HG03196 (cell line): ENCODE results near the gene CALY.

Experiments used
- ATAC-seq: cut with Tn5 transposase; IDR thresholded peaks from one replicate; pipeline ENCODE4 v1.9.1; 2021; ENCODE audit not compliant: unreplicated experiment

Gene CALY

GRCh38 chr10:133313192-133313591, 23.5 kb downstream of the CALY start:
- no peak for ATAC-seq

GRCh38 chr10:133312769-133313145, 23.9 kb downstream of the CALY start:
- no peak for ATAC-seq

- no peak for ATAC-seq
These were observed 24.5 kb downstream of the CALY start for GRCh38 chr10:133312016-133312768.

GRCh38 chr10:133311570-133311969, 25.1 kb downstream of the CALY start:
- ATAC-seq, result no peak

GRCh38 chr10:133310789-133311188, 25.9 kb downstream of the CALY start:
- no peak for ATAC-seq

GRCh38 chr10:133310399-133310755, 26.3 kb downstream of the CALY start:
- no peak for ATAC-seq

GRCh38 chr10:133309720-133310398, 26.8 kb downstream of the CALY start:
- ATAC-seq, result no peak

GRCh38 chr10:133309100-133309719, 27.5 kb downstream of the CALY start:
- ATAC-seq, result peak; percentile 47

GRCh38 chr10:133308421-133309099, 28.1 kb downstream of the CALY start, which contains the start of the genes TUBGCP2 and ZNF511:
TUBGCP2 (minus strand) TSS chr10:133308872; CDS start chr10:133302941, 5,931 bp downstream.
ZNF511 (plus strand) TSS chr10:133308914; CDS start chr10:133308944, 30 bp downstream.
- ATAC-seq, result peak; percentile 77

GRCh38 chr10:133307776-133308420, 28.8 kb downstream of the CALY start:
- no peak for ATAC-seq

GRCh38 chr10:133306941-133307379, 29.7 kb downstream of the CALY start:
- ATAC-seq, result no peak

GRCh38 chr10:133306097-133306476, 30.6 kb downstream of the CALY start:
- ATAC-seq, result no peak

- ATAC-seq, result no peak
These were observed 33.5 kb downstream of the CALY start for GRCh38 chr10:133303206-133303605.

- ATAC-seq, result no peak
These were observed 34.5 kb downstream of the CALY start for GRCh38 chr10:133302230-133302629.

- ATAC-seq, result no peak
These were observed 37.0 kb downstream of the CALY start for GRCh38 chr10:133299738-133300137.

GRCh38 chr10:133299224-133299623, 37.5 kb downstream of the CALY start:
- ATAC-seq, result no peak

- no peak for ATAC-seq
These were observed 38.2 kb downstream of the CALY start for GRCh38 chr10:133298466-133298865.

- no peak for ATAC-seq
These were observed 39.2 kb downstream of the CALY start for GRCh38 chr10:133297504-133297903.

GRCh38 chr10:133295426-133296320, 41.0 kb downstream of the CALY start:
- ATAC-seq, result no peak

GRCh38 chr10:133294189-133294588, 42.5 kb downstream of the CALY start:
- ATAC-seq, result no peak
